GM21528 (cell line): Measurements from ENCODE around the gene GLYAT.
"Not testable (repeated sequence)": the region's sequence is repeated elsewhere in the genome, so short reads cannot be mapped to it uniquely, and the experiment has no call there.

Experiments used
- ATAC-seq: cut with Tn5 transposase; IDR thresholded peaks from one replicate; pipeline ENCODE4 v1.9.1; 2021; ENCODE audit warnings: mild to moderate bottlenecking, moderate library complexity; ENCODE audit not compliant: unreplicated experiment, low FRiP score

GLYAT gene

GRCh38 chr11:58744988-58745704 is 13.4 kb upstream of the GLYAT start:
- ATAC-seq: no peak

- no peak for ATAC-seq
These were observed 11.5 kb upstream of the GLYAT start for GRCh38 chr11:58742981-58743880.

- ATAC-seq: peak; percentile 57
These were observed 10.4 kb upstream of the GLYAT start for GRCh38 chr11:58742140-58742539.

DNA sequence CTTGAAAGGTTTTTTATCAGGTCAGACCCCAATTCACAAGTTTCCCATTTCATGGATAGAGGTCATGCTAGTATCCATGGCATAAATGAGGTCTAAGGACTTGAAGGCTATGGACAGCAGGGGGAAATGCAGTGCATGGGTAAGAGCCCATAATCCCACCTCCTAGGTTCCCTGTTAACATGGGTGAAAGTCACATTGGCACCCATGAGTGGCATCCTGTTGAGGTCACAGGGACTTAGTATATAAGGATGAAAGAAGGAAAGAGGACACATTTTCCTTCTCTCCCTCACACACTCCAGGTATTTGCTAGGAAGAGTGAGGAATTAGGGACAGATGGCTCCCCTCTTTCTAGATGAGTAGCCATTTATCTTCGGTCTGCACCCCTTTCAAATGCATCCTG is 9.4 kb upstream of the GLYAT start:
- ATAC-seq: no peak

DNA sequence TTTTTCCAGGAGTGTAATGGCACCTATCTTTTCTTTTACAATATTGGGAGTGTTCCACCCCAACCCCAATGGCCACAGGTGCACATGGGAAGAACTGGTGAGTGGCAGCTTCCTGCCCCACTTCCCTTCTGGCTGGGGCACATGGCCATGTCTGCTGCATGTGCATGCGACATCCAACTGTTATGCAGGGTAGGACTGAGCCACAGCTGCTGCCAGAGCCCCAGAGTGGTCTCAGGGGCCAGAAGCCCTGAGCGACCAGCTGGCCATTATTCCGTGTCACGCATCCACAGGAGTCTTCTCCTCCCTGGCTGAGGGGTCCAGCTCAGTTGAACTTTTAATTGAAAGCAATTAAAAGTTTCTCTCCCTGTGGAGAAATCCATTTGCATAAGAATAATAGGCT is 8.7 kb upstream of the GLYAT start:
- ATAC-seq: no peak

- no peak for ATAC-seq
These were observed 8.1 kb upstream of the GLYAT start for GRCh38 chr11:58739725-58740430.

- no peak for ATAC-seq
These were observed 3.1 kb upstream of the GLYAT start for GRCh38 chr11:58734681-58735490.

GRCh38 chr11:58730507-58731089 is 1.1 kb downstream of the GLYAT start:
- no peak for ATAC-seq

GRCh38 chr11:58727415-58727797 is 4.3 kb downstream of the GLYAT start:
- no peak for ATAC-seq

GRCh38 chr11:58726737-58727414 is 4.9 kb downstream of the GLYAT start:
- no peak for ATAC-seq

GRCh38 chr11:58719406-58720117 is 12.2 kb downstream of the GLYAT start:
- ATAC-seq: no peak

DNA sequence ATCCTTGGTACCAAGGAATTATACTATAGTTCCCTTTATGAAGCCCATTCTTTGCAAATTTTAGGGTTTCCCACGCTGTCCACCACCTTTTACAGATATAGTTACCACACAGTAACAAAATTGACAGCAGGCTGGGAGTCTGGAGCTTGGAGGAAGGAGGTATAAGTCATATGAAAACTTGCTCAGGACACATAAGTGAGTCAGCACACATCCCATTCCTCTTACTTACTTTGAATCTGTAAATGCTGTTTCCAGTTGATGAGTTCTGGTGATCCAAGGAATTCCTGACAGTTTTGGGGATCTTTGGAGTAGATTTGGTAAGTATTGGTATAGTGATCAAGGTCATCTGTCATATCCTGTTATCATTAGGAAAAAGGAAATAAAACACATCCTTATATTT is 19.2 kb downstream of the GLYAT start:
- no peak for ATAC-seq

DNA sequence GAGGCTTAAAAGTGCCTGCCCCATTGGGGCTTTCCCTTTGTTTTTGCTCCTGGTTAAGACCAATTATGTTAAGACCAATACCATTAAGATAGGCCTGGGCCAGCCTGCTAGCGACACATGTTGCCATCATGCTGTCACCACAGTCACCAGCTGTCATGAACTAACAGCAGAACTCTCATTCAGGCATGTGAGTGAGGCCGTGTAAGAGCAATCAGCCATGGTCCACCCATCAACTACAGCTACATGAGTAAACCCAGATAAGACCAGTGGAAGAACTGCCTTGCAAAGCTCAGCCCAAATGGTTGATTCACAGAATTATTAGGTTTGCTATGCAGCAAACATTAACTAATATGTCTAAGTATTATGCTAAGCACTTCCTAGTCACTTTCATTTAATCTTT is 19.9 kb downstream of the GLYAT start:
- ATAC-seq: no peak

DNA sequence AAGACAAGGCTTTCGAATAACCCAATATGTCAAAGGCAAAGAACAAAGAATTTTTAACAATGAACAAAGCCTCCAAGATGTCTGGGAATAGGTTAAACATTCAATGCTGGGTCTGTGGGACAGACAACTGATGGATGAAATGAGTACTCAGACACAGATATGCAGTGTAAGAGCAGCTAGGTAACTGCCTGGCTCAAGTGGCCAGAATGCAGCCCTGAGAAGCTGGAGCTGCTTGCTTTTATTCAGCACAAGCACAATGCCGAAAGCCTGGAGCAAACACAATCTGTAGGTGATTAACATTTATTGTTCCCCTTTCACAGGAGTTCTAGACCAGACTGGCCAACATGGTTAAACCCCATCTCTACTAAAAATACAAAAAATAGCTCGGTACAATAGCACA is 24.0 kb downstream of the GLYAT start:
- ATAC-seq: no peak

DNA sequence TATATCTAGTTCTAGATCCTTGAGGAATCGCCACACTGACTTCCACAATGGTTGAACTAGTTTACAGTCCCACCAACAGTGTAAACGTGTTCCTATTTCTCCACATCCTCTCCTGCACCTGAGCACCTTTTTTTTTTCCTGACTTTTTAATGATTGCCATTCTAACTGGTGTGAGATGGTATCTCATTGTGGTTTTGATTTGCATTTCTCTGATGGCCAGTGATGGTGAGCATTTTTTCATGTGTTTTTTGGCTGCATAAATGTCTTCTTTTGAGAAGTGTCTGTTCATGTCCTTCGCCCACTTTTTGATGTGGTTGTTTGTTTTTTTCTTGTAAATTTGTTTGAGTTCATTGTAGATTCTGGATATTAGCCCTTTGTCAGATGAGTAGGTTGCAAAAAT is 34.9 kb downstream of the GLYAT start:
- not testable (repeated sequence) for ATAC-seq

DNA sequence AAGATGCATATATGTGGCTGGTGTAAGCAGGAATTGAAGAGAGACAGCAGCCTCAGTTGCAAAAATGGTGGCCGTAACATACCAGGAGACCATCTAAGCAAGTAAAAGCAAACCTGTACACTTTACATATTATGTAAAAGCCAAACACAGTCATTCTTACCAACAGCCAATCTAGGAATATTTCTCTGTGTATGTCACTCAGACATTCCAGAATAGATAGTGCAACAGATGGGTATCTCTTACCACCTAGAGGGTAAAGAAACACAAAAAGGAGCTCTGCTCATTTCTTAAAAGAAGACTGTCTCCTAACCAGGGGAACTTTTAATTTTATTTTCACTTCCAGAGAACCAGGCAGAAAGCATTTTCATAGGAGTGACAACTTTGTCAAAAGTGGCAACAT is 38.7 kb downstream of the GLYAT start:
- ATAC-seq: no peak

DNA sequence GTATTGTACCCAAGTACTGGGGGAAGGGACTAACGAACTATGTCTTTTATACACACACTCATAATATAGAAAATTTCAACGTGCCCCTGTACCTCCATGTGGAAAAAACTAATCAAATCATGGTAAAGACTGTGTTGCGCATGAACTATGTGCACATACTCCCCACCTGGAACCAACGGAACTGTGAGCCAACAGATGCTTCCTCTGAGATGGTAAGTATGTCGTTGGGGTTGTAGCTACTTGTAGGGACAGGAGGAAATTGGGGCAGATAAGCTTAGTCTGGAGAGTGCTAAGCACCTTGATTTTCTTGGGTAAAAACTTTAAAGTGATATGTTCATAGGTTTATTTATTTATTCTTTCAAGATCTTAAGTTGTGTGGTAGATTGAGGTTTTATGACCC is 40.1 kb downstream of the GLYAT start:
- no peak for ATAC-seq

DNA sequence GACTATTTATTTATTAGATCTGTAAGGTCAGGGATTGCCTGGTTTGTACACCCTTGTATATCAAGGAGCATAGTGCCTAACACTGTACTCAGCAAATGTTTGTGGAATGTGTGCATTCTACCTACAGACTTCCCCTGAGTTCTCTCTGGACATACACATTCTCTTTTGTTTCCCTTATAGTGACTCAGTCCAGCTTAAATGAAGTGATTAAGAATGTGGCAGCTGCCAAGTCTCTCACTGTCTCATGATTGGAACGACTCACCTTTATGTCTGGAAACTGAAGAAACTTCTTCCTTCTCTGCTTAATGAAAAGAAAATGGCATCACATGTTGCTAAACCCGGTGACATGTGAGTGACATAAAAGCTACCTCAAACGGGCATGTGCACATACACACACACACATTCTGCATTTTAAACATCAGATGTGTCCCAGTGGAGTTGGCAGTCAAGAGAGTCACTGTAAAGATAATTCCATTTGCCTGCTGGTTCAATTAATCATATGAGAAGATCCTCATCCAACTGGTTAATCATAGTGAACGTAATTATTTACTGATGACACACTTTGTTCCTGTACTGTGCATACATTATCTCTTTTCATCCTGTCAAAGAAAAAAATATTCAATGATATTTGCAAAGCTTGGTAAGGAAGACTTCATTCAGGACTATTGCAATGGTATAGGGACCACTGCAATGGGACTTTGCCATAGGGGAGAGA is 42.8 kb downstream of the GLYAT start:
- no peak for ATAC-seq
